Muscle of back (tissue), 13 donors: ENCODE measurements around the gene BABAM1. TPM values are rescaled to one million over a fixed set of nuclear protein-coding genes. Genes with fewer than 3 reads are reported as not detected.

Experiments used
- DNase-seq, 3 donors: peaks; one replicate each; pipeline versions ENCODE4 v3.0.0 to v3.0.0-alpha.2; 2013
- long read RNA-seq, 9 donors: transcript quantifications; one replicate each; lab custom pipeline, GENCODE V29; 2026
- polyA plus RNA-seq, 10 donors: library from polyadenylated mRNA; unstranded; fragments of 120-200 nt; gene quantifications; one replicate each; pipeline ENCODE4 v1.2.1, GENCODE V29; 2013; ENCODE audit not compliant: insufficient read length in 10 of 10

Gene BABAM1
- polyA plus RNA-seq, result 10 to 100 TPM; 70.4 to 91.0 (median 85.8) TPM
- long read RNA-seq, donor 1, transcript BABAM1-208 (9 exons, 1,470 nt), result major isoform, 17 of 33 reads
- long read RNA-seq, donor 1, transcript BABAM1-201 (9 exons, 1,472 nt), result minor isoform, 5 of 33 reads
- long read RNA-seq, donor 1, partial matches to known transcripts, result 5 of 33 reads
- long read RNA-seq, donor 1, other reads (novel, unspliced or antisense), result 0 of 33 reads
- long read RNA-seq, donor 2, transcript BABAM1-208 (9 exons, 1,470 nt), result major isoform, 11 of 22 reads
- long read RNA-seq, donor 2, partial matches to known transcripts, result 7 of 22 reads
- long read RNA-seq, donor 2, other reads (novel, unspliced or antisense), result 0 of 22 reads
- long read RNA-seq, donor 3, result 0 reads
- long read RNA-seq, donor 4, transcript BABAM1-201 (9 exons, 1,472 nt), result minor isoform, 6 of 25 reads
- long read RNA-seq, donor 4, transcript BABAM1-208 (9 exons, 1,470 nt), result major isoform, 8 of 25 reads
- long read RNA-seq, donor 4, partial matches to known transcripts, result 8 of 25 reads
- long read RNA-seq, donor 4, other reads (novel, unspliced or antisense), result 0 of 25 reads
- long read RNA-seq, donor 5, transcript BABAM1-208 (9 exons, 1,470 nt), result major isoform, 31 of 45 reads
- long read RNA-seq, donor 5, partial matches to known transcripts, result 5 of 45 reads
- long read RNA-seq, donor 5, other reads (novel, unspliced or antisense), result 0 of 45 reads
- long read RNA-seq, donor 6, transcript BABAM1-201 (9 exons, 1,472 nt), result minor isoform, 5 of 47 reads
- long read RNA-seq, donor 6, transcript BABAM1-208 (9 exons, 1,470 nt), result major isoform, 25 of 47 reads
- long read RNA-seq, donor 6, partial matches to known transcripts, result 13 of 47 reads
- long read RNA-seq, donor 6, other reads (novel, unspliced or antisense), result 0 of 47 reads
- long read RNA-seq, donor 7, transcript BABAM1-208 (9 exons, 1,470 nt), result major isoform, 16 of 27 reads
- long read RNA-seq, donor 7, partial matches to known transcripts, result 6 of 27 reads
- long read RNA-seq, donor 7, other reads (novel, unspliced or antisense), result 0 of 27 reads
- long read RNA-seq, donor 8, transcript BABAM1-208 (9 exons, 1,470 nt), result major isoform, 15 of 32 reads
- long read RNA-seq, donor 8, partial matches to known transcripts, result 13 of 32 reads
- long read RNA-seq, donor 8, other reads (novel, unspliced or antisense), result 0 of 32 reads
- long read RNA-seq, donor 9, partial matches to known transcripts, result 0 of 4 reads
- long read RNA-seq, donor 9, other reads (novel, unspliced or antisense), result 0 of 4 reads

DNA sequence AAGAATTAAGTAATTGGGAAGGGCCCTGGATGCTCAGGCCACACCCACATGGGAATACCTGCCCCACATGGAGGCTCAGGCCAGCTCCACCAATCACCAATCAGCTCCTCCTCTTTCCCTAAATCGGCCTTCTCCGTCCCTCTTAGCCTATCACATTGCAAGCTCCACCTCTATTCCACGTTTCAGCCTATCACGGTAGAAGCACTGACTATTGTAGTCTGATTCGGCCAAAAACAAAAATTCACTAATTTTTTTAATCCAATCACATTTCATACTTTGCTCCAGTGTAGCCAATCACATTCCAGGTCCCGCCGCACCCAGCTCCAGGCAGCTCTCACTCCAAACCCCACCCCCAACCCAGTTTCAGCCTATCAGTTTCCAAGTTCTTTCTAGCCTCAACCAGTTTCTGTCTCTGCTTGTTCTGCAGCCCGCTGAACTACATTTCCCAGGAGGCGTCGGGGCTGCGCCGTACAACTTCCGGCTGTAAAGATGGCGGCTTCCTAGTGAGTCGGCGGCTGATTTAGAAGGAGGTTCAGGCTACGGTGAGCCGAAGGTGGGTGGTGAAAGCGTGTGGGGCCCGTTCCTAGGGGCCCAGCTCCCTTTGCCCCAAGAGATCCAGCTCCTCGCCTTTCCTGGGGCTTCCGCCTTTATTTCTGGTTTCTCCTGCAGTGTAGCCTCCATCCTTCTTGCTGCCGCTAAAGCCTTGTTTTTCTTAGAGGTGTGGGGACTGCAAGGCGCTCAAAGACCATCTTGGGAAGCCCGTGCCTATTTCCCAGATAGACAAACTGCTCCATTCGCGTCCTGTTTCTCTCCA is at the start of gene BABAM1:
Gene BABAM1 (plus strand): TSS at position 469 of the 814 bp plus-strand sequence. CDS start 1,364 bp downstream, outside the sequence.
- DNase-seq, result peak; percentile 97 to 99 (median 99)

DNA sequence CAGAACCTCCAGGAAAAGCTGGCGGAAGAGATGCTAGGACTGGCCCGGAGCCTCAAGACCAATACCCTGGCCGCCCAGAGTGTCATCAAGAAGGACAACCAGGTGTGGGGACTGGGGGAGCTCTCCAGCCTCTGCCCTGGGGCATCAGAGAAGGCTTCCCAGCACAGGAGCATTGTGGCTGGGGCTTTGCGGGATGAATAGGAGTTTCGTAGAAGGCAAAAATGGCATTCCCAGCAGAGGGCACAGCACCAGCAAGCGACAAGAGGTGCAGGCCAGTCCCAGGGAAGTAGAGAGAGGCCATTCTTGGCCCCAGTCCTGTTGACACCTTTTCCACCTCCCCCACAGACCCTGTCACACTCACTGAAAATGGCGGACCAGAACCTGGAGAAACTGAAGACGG is 48.0 kb upstream of the BABAM1 start:
- peak in 1 of 3 donors; percentile 1 for DNase-seq

GRCh38 chr19:17220207-17220758 is 47.0 kb upstream of the BABAM1 start:
- no peak for DNase-seq

DNA sequence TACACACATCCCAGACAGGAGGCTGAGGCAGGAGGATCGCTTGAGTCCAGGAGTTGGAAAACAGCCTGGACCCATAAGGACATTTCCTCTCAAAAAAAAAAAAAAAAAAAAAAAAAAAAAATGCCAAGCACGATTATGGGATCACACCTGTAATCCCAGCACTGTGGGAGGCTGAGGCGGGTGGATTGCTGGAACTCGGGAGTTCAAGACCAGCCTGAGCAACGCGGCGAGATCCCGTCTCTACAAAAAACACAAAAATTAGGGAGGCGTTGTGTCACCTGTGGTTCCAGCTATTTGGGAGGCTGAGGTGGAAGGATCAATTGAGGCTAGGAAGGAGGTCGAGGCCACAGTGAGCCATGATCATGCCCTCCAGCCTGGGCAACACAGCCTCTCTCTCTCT is 42.2 kb upstream of the BABAM1 start:
- no peak for DNase-seq

GRCh38 chr19:17226002-17226933 is 41.0 kb upstream of the BABAM1 start, which contains the start of gene OCEL1:
OCEL1 (plus strand) TSS chr19:17226226; CDS start chr19:17226248, 22 bp downstream.
- DNase-seq, result peak; percentile 98 to 100 (median 99)

GRCh38 chr19:17227798-17228367 is 39.4 kb upstream of the BABAM1 start:
- no peak for DNase-seq

DNA sequence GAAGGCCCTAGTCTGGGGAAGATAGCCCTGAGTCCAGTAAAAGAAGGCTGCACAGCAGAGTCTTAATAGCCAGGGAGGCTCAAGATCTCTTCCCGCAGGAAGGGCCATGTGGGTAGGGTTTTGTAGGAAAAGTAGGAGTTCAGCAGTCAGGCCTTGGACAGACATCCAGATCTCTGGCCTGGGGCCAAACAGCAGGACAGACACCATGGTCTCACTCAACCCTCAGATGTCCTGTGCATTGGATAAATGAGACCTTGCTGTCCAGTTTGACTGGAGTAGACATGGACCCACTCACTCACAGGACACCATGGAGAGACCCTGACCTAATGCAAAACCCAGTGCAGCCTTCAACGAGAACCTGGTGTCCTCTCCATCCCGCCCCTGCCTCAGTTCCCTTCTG is 37.4 kb upstream of the BABAM1 start:
- DNase-seq, result peak in 1 of 3 donors; percentile 5

DNA sequence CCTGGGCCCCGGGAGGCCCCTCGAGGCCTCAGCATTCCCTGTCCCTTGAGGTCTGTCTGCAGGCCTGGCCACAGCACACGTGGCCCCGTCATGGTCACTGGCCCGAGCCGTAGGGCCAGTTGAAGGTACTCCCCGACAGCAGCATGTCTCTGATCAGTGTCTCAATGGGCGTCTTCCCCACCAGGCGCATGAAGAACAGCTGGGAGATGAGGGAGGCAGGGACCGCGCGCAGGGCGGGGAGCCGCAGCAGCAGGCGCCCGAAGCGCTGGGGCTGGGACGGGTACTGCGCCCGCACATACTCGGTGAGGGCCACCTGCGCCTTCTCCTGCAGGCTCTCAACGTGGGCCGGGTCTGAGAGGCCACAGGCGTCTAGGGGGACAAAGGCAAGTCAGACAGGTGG is 35.0 kb upstream of the BABAM1 start:
- DNase-seq, result no peak

DNA sequence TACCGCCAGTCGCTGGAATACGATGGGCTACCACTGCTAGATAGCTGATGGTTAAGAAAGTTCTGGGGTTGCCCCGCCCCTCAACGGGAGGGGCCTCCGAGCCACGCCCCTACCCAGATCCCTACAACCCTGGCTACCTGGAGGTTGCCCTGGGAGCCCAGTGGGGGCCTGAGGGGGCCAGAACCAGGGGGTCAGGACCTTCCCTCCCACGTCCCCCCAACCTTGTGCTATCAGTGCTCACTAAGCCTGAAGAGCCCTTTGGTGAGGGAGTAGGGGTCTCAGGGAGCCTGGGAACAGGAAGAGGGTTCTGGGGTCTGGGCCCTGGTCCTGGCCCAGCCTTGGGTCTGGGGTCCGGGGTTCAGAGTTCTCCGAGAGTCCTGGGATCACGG is 32.3 kb upstream of the BABAM1 start:
- peak in 2 of 3 donors; percentile 34 to 59 for DNase-seq

DNA sequence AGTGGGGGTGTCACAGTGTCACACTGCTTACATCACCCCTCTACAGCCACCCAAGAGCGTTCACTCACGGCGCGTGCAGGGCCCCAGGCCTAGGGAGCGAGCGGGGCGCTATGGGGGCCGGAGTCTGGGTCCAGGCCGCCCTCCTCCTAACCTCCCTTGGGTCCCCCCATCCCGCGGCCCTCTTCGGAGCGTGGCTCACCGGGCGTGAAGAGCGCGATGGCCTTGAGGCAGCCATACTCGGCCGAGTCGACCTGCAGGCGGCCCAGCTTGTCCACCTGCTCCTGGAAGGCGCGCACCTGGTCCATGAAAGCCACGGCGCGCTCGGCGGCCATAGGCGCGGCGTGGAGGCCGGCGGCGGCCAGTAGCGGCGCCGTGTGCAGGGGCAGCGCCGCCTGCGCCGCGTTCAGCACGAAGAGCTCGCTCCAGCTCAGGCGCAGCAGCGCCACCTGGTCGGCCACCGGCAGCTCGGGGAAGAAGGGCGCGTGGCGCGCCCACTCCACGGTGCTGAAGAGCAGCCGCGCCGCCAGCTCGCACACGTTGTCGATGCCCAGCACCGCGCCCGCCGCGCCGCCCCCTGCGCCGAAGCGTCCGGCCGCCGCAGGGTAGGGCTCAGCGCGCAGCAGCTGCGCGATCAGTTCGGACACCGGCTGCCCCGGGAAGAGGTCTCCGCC is 31.8 kb upstream of the BABAM1 start:
- DNase-seq, result peak; percentile 56 to 91 (median 84)

DNA sequence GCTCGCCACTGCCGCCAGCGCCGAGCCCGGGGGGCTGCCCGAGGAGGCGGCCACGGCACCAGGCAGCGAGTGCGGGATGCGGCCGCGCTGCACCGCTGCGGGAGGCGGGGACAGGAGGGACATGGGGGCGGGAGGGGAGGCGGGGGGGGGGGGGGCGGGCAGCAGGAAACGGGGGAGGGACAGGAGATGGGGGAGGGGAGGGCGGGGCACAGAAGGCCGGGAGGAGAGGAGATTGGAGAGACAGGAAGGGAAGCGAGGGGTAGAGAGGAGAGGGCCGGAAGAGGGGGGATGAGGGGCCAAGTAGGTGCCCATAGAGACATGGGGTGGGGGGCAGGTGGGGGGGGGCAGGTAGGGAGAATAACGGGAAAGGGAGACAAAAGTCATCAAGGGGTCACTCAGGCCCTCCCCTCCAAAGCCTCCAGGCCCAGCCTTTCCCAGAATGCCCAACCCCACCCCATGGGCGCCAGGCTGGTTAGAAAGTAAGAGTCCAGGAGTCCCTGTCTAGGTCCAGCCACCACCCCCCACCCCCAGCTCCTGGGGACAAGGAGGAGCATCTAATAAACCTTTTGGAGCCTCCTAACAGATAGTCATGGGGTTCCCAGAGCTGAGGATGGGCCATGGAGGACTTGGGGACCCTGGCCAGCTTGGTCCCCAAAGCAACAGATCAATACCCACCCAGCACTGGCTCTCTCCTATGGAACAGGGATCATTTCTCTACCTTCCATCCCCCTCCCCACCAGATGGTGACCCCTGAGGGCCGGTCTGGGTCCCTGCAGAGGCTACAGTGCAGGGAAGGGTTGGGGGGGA is 31.1 kb upstream of the BABAM1 start:
- peak in 1 of 3 donors; percentile 51 for DNase-seq

DNA sequence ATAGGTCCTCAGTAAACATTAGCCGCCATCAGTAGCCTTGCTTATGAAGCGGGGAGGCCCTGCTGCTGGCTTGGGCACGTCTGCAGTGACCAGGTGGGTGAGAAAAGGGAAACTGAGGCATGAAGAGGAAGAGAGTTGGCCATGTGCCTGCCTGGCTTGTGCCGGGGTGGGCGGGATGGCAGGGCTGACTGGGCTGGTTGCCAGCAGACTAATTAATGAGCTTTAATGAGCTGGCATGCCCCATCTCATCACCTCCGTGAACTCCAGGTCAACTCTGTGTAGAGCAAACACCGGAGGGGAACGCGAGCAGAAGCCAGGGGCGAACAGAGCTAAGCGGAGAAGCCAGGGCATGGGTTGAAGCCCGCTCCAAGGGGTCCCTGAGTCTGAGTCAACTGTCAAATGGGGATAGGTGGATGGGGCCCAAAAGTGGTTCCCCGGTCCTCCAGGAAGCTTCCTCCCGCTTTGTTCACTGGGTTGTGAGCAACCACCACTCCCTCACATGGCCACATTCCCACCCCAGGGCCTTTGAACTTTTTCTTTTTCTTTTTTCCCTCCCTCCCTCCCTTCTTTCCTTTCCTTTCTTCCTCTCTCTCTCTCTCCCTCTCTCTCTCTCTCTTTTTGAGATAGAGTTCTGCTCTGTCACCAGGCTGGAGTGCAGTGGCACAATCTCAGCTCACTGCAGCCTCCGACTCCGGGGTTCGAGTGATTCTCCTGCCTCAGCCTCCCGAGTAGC is 30.3 kb upstream of the BABAM1 start:
- no peak for DNase-seq

GRCh38 chr19:17237747-17238706 is 29.2 kb upstream of the BABAM1 start:
- DNase-seq, result no peak

GRCh38 chr19:17240062-17240752 is 27.0 kb upstream of the BABAM1 start:
- DNase-seq, result no peak
